BLaER1 treated with 17β-estradiol and CSF1 and Interleukin-3, amounts not matched to agents 10 nM and 100 nM (cell line): ENCODE data around the gene ZNF366.
A peak's percentile ranks its signal among the peaks of the same experiment; 100 is the strongest.

Source experiments
- H3K27ac ChIP-seq, 11 experiments: shearing (Covaris generic); formaldehyde crosslinking; 2 replicates each; pipeline ENCODE4 v1.8.1; 2022
- H3K27me3 ChIP-seq, 11 experiments: shearing (Covaris generic); formaldehyde crosslinking; 2 replicates each; pipeline ENCODE4 v1.8.1; 2022
- H3K36me3 ChIP-seq, 11 experiments: shearing (Covaris generic); formaldehyde crosslinking; 2 replicates each; pipeline ENCODE4 v1.8.1; 2022
- H3K4me1 ChIP-seq, 10 experiments: shearing (Covaris generic); formaldehyde crosslinking; 2 replicates each; pipeline ENCODE4 v1.8.1; 2022
- H3K4me2 ChIP-seq, 11 experiments: shearing (Covaris generic); formaldehyde crosslinking; 2 replicates each; pipeline ENCODE4 v1.8.1; 2022
- H3K4me3 ChIP-seq, 10 experiments: shearing (Covaris generic); formaldehyde crosslinking; 2 replicates each; pipeline ENCODE4 v1.8.1; 2022
- H3K9ac ChIP-seq, 11 experiments: shearing (Covaris generic); formaldehyde crosslinking; 2 replicates each; pipeline ENCODE4 v1.8.1; 2022
- H3K9me3 ChIP-seq, 11 experiments: shearing (Covaris generic); formaldehyde crosslinking; replicated peaks in 1 of 11; 2 replicates each; pipeline ENCODE4 v1.8.1; 2022
- H4K20me1 ChIP-seq, 11 experiments: shearing (Covaris generic); formaldehyde crosslinking; 2 replicates each; pipeline ENCODE4 v1.8.1; 2022
- Cebpa-rat ChIP-seq, 11 experiments: shearing (Covaris generic); IDR thresholded peaks; 2 replicates each; pipeline ENCODE4 v1.8.1; 2022

ZNF366 gene

GRCh38 chr5:72489536-72489935 lies 17.7 kb downstream of the ZNF366 start:
- no peak for TF ChIP-seq Cebpa-rat (IDR thresholded peaks at IDR 0.05)
- H3K4me2 ChIP-seq, result peak overlapping the region in 3 of 11 experiments; percentile 10 to 45 (median 13); a peak in 5 of 22 replicates
- no peaks in the 10 kb centered on the region for H3K27me3 ChIP-seq
- H3K9ac ChIP-seq, result no peak overlapping the region
- no peak overlapping the region for H3K27ac ChIP-seq
- no peaks in the 10 kb centered on the region for H3K9me3 ChIP-seq
- no peak overlapping the region for H3K4me3 ChIP-seq
- no peaks in the 10 kb centered on the region for H3K36me3 ChIP-seq
- no peaks in the 10 kb centered on the region for H4K20me1 ChIP-seq
- peaks cover 0 to 23% (median 5%) of the 10 kb centered on the region in 10 experiments; a peak in 10 of 20 replicates for H3K4me1 ChIP-seq

- Histone ChIP-seq H3K27me3 (no peaks in the 10 kb centered on the region), H3K4me3 (no peak overlapping the region), H4K20me1 (no peaks in the 10 kb centered on the region), H3K4me1 (peaks cover 0 to 23% (median 5%) of the 10 kb centered on the region in 10 experiments; a peak in 10 of 20 replicates), H3K4me2 (no peak overlapping the region), H3K27ac (no peak overlapping the region), H3K9me3 (no peaks in the 10 kb centered on the region), H3K36me3 (no peaks in the 10 kb centered on the region), H3K9ac (no peak overlapping the region)
- TF ChIP-seq Cebpa-rat (IDR thresholded peaks at IDR 0.05), result no peak
Observed at GRCh38 chr5:72488756-72489155, 18.5 kb downstream of the ZNF366 start.

GRCh38 chr5:72487177-72487576 lies 20.0 kb downstream of the ZNF366 start:
- no peak for TF ChIP-seq Cebpa-rat (IDR thresholded peaks at IDR 0.05)
- no peak overlapping the region for H3K9ac ChIP-seq
- no peak overlapping the region for H3K27ac ChIP-seq
- no peak overlapping the region for H3K4me2 ChIP-seq
- peaks cover 0 to 23% (median 5%) of the 10 kb centered on the region in 10 experiments; a peak in 10 of 20 replicates for H3K4me1 ChIP-seq
- H4K20me1 ChIP-seq, result no peaks in the 10 kb centered on the region
- H3K36me3 ChIP-seq, result no peaks in the 10 kb centered on the region
- H3K4me3 ChIP-seq, result no peak overlapping the region
- H3K27me3 ChIP-seq, result no peaks in the 10 kb centered on the region
- H3K9me3 ChIP-seq, result no peaks in the 10 kb centered on the region

- TF ChIP-seq Cebpa-rat (IDR thresholded peaks at IDR 0.05), result no peak
- Histone ChIP-seq H3K27me3 (no peaks in the 10 kb centered on the region), H3K36me3 (no peaks in the 10 kb centered on the region), H3K4me1 (peaks cover 0 to 22% (median 5%) of the 10 kb centered on the region in 10 experiments; a peak in 10 of 20 replicates), H3K4me2 (no peak overlapping the region), H4K20me1 (no peaks in the 10 kb centered on the region), H3K27ac (no peak overlapping the region), H3K4me3 (no peak overlapping the region), H3K9me3 (no peaks in the 10 kb centered on the region), H3K9ac (no peak overlapping the region)
Observed at GRCh38 chr5:72486371-72486770, 20.8 kb downstream of the ZNF366 start.

- Histone ChIP-seq H3K27ac (no peak overlapping the region), H3K9ac (no peak overlapping the region), H3K36me3 (no peaks in the 10 kb centered on the region), H4K20me1 (no peaks in the 10 kb centered on the region), H3K4me2 (no peak overlapping the region), H3K27me3 (no peaks in the 10 kb centered on the region), H3K4me3 (no peak overlapping the region), H3K4me1 (peaks cover 0 to 13% (median 5%) of the 10 kb centered on the region in 10 experiments; a peak in 10 of 20 replicates), H3K9me3 (no peaks in the 10 kb centered on the region)
- TF ChIP-seq Cebpa-rat (IDR thresholded peaks at IDR 0.05), result no peak
Observed at GRCh38 chr5:72485430-72485974, 21.7 kb downstream of the ZNF366 start.

- Histone ChIP-seq H3K9ac (no peak overlapping the region), H3K27me3 (no peaks in the 10 kb centered on the region), H3K4me1 (no peaks in the 10 kb centered on the region), H4K20me1 (no peaks in the 10 kb centered on the region), H3K4me3 (no peak overlapping the region), H3K4me2 (no peak overlapping the region), H3K9me3 (peaks cover 0 to 11% (median 0%) of the 10 kb centered on the region in 11 experiments; a peak in 7 of 22 replicates), H3K27ac (no peak overlapping the region), H3K36me3 (no peaks in the 10 kb centered on the region)
- TF ChIP-seq Cebpa-rat (IDR thresholded peaks at IDR 0.05), result no peak
Observed at GRCh38 chr5:72482046-72482445, 25.2 kb downstream of the ZNF366 start.

- H3K4me3 ChIP-seq, result no peak overlapping the region
- H3K9me3 ChIP-seq, result peaks cover 0 to 23% (median 5%) of the 10 kb centered on the region in 11 experiments; a peak in 11 of 22 replicates
- no peak overlapping the region for H3K27ac ChIP-seq
- 0 out of 22 replicates have a peak, but pooled peaks cover 0 to 4% (median 0%) of the 10 kb centered on the region in 11 experiments for H3K36me3 ChIP-seq
- H3K27me3 ChIP-seq, result no peaks in the 10 kb centered on the region
- H3K9ac ChIP-seq, result no peak overlapping the region
- no peak overlapping the region for H3K4me2 ChIP-seq
- no peaks in the 10 kb centered on the region for H3K4me1 ChIP-seq
- TF ChIP-seq Cebpa-rat (IDR thresholded peaks at IDR 0.05), result no peak
- no peaks in the 10 kb centered on the region for H4K20me1 ChIP-seq
Observed at GRCh38 chr5:72480841-72481240, 26.4 kb downstream of the ZNF366 start.

- Histone ChIP-seq H3K9me3 (peaks cover 0 to 29% (median 5%) of the 10 kb centered on the region in 11 experiments; a peak in 11 of 22 replicates), H3K9ac (no peak overlapping the region), H3K4me2 (no peak overlapping the region), H4K20me1 (no peaks in the 10 kb centered on the region), H3K36me3 (0 out of 22 replicates have a peak, but pooled peaks cover 0 to 4% (median 0%) of the 10 kb centered on the region in 11 experiments), H3K27ac (no peak overlapping the region), H3K4me3 (no peak overlapping the region), H3K4me1 (0 out of 20 replicates have a peak, but pooled peaks cover 0 to under 1% (median 0%) of the 10 kb centered on the region in 10 experiments), H3K27me3 (no peaks in the 10 kb centered on the region)
- TF ChIP-seq Cebpa-rat (IDR thresholded peaks at IDR 0.05), result no peak
Observed at GRCh38 chr5:72479921-72480320, 27.3 kb downstream of the ZNF366 start.

GRCh38 chr5:72478684-72479083 lies 28.5 kb downstream of the ZNF366 start:
- no peak overlapping the region for H3K4me3 ChIP-seq
- no peak overlapping the region for H3K27ac ChIP-seq
- H4K20me1 ChIP-seq, result no peaks in the 10 kb centered on the region
- no peak overlapping the region for H3K4me2 ChIP-seq
- H3K4me1 ChIP-seq, result peaks cover 0 to 13% (median 5%) of the 10 kb centered on the region in 10 experiments; a peak in 12 of 20 replicates
- H3K9ac ChIP-seq, result no peak overlapping the region
- TF ChIP-seq Cebpa-rat (IDR thresholded peaks at IDR 0.05), result no peak
- no peaks in the 10 kb centered on the region for H3K27me3 ChIP-seq
- H3K9me3 ChIP-seq, result peaks cover 0 to 29% (median 5%) of the 10 kb centered on the region in 11 experiments; a peak in 11 of 22 replicates
- 0 out of 22 replicates have a peak, but pooled peaks cover 0 to 4% (median 0%) of the 10 kb centered on the region in 11 experiments for H3K36me3 ChIP-seq

- Histone ChIP-seq H3K36me3 (0 out of 22 replicates have a peak, but pooled peaks cover 0 to 4% (median 0%) of the 10 kb centered on the region in 11 experiments), H3K4me1 (peaks cover 0 to 17% (median 10%) of the 10 kb centered on the region in 10 experiments; a peak in 14 of 20 replicates), H3K4me2 (no peak overlapping the region), H3K4me3 (no peak overlapping the region), H3K9me3 (peaks cover 0 to 29% (median 5%) of the 10 kb centered on the region in 11 experiments; a peak in 11 of 22 replicates), H4K20me1 (no peaks in the 10 kb centered on the region), H3K27ac (no peak overlapping the region), H3K9ac (no peak overlapping the region), H3K27me3 (no peaks in the 10 kb centered on the region)
- no peak for TF ChIP-seq Cebpa-rat (IDR thresholded peaks at IDR 0.05)
Observed at GRCh38 chr5:72478276-72478675, 28.9 kb downstream of the ZNF366 start.
